Breast epithelium (tissue), 4 donors: ENCODE measurements around the gene CALR. TPM values are rescaled to one million over a fixed set of nuclear protein-coding genes. Genes with fewer than 3 reads are reported as not detected.
"Not testable (repeated sequence)": the region's sequence is repeated elsewhere in the genome, so short reads cannot be mapped to it uniquely, and the experiment has no call there.

Experiments
- DNase-seq, 2 donors: peaks; one replicate each; pipeline ENCODE4 v3.0.0-alpha.2; 2019; ENCODE audit warnings: low spot score in 2 of 2
- H3K27ac ChIP-seq, 2 donors: fragments of 200-600 bp; sonication (generic) in 1 of 2; one replicate each; pipeline ENCODE4 v1.5.1; 2016 to 2019; ENCODE audit warnings: mild to moderate bottlenecking in 1 of 2
- H3K27me3 ChIP-seq, 2 donors: fragments of 200-600 bp; sonication (generic) in 1 of 2; one replicate each; pipeline versions ENCODE4 v1.5.1 to v1.6.0; 2017 to 2019; ENCODE audit warnings: control low read depth in 1 of 2, mild to moderate bottlenecking in 1 of 2
- H3K36me3 ChIP-seq: fragments of 200-600 bp; one replicate; pipeline ENCODE4 v1.5.1; 2019
- H3K4me1 ChIP-seq, 2 donors: fragments of 200-600 bp; sonication (generic); one replicate each; pipeline ENCODE4 v1.5.1; 2016 to 2019; ENCODE audit warnings: control low read depth in 1 of 2
- H3K4me3 ChIP-seq, 3 donors: fragments of 200-600 bp; sonication (generic); 1 replicate in 2 of 3; 2 replicates in 1 of 3; pipeline ENCODE4 v1.5.1; 2016 to 2019; ENCODE audit warnings: mild to moderate bottlenecking in 3 of 3, moderate library complexity in 2 of 3
- H3K9me3 ChIP-seq, 2 donors: fragments of 200-600 bp; sonication (generic) in 1 of 2; one replicate each; pipeline ENCODE4 v1.5.1; 2016 to 2019; ENCODE audit warnings: control low read depth in 1 of 2
- CTCF ChIP-seq, 3 donors: fragments of 450-650 bp; IDR thresholded peaks; one replicate each; pipeline ENCODE4 v1.5.1; 2016 to 2017; ENCODE audit warnings: antibody characterized with exemption in 3 of 3, mild to moderate bottlenecking in 3 of 3, moderate library complexity in 3 of 3
- POLR2A ChIP-seq: fragments of 450-650 bp; IDR thresholded peaks from one replicate; pipeline ENCODE4 v1.6.1; 2016; ENCODE audit warnings: antibody characterized with exemption, mild to moderate bottlenecking, moderate library complexity
- POLR2AphosphoS5 ChIP-seq, 3 donors: sonication (generic); formaldehyde crosslinking; IDR thresholded peaks; one replicate each; pipeline ENCODE4 v1.6.1; 2017; ENCODE audit warnings: antibody characterized with exemption in 3 of 3
- intact Hi-C: fragments of 100-400 bp; cut with DNase I; formaldehyde crosslinking; loops from one replicate; pipeline ENCODE4 v1.15.1; 2023; ENCODE audit warnings: low total_unique reads
- total RNA-seq, 3 donors: library from RNA; depleted of rRNA; stranded (reverse); fragments of >200 nt; gene quantifications; one replicate each; pipeline ENCODE4 v1.1.0, GENCODE V29; 2016

Gene CALR
- total RNA-seq, 3 donors from 2014 or later: 301 to 410 (median 305) TPM

GRCh38 chr19:12970070-12970820 is 31.8 kb downstream of the CALR start:
- Histone ChIP-seq H3K36me3 (no peaks in the 10 kb centered on the region), H3K27me3 (no peaks in the 10 kb centered on the region), H3K27ac (no peak overlapping the region), H3K9me3 (no peaks in the 10 kb centered on the region), H3K4me1 (no peaks in the 10 kb centered on the region), H3K4me3 (no peak overlapping the region)
- intact Hi-C loops: no loop called here
- no peak for DNase-seq
- TF ChIP-seq POLR2A (no peak), CTCF (IDR thresholded peaks at IDR 0.05) (no peak), POLR2AphosphoS5 (IDR thresholded peaks at IDR 0.05) (no peak)

- no peaks in the 10 kb centered on the region for H3K4me1 ChIP-seq
These were observed 34.8 kb downstream of the CALR start for GRCh38 chr19:12973236-12973635.

GRCh38 chr19:12974301-12975220 is 36.2 kb downstream of the CALR start:
- Histone ChIP-seq H3K4me3 (no peak overlapping the region), H3K27ac (peak overlapping the region in 1 of 2 donors; percentile 9), H3K36me3 (no peaks in the 10 kb centered on the region), H3K4me1 (no peaks in the 10 kb centered on the region), H3K9me3 (no peaks in the 10 kb centered on the region), H3K27me3 (no peaks in the 10 kb centered on the region)
- no peak for TF ChIP-seq POLR2AphosphoS5 (IDR thresholded peaks at IDR 0.05)
- no peak for TF ChIP-seq CTCF (IDR thresholded peaks at IDR 0.05)
- no peak for TF ChIP-seq POLR2A
- no peak for DNase-seq
- intact Hi-C loops: no loop called here

More at GRCh38 chr19:12973236-12973635, 34.8 kb downstream of the CALR start:
- no peaks in the 10 kb centered on the region for H3K27me3 ChIP-seq
- no peak overlapping the region for H3K4me3 ChIP-seq
- intact Hi-C loops: no loop called here
- no peak for DNase-seq
- H3K36me3 ChIP-seq: no peaks in the 10 kb centered on the region
- no peaks in the 10 kb centered on the region for H3K9me3 ChIP-seq
- no peak overlapping the region for H3K27ac ChIP-seq
- no peak for TF ChIP-seq CTCF (IDR thresholded peaks at IDR 0.05)
- no peak for TF ChIP-seq POLR2AphosphoS5 (IDR thresholded peaks at IDR 0.05)
- no peak for TF ChIP-seq POLR2A

DNA sequence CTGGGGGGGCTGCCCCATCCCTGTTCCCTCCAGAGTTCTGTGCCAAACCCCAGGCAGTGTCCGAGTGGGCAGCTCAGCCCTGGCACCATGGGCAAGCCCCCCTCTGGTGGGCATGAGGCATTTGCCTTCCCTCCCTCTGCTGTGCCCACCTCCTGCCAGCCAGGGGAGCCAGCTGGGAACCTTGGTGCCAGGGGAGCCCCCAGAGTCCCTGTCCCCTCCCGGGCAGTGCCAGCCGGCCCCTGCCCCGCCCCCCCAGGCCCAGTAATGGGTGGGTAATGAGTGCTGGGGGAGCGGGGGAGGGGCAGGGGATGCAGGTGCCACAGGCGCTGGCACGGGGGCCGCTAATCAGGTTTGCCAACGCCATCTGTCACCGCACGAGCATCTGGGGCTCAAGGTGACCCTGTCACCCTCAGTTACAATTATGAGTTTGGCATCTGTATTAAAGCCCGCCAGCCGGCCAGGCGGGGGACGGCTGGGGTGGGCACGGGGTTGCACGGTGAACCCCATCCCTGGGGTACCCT is 36.9 kb downstream of the CALR start:
- no peaks in the 10 kb centered on the region for H3K27me3 ChIP-seq
- no peaks in the 10 kb centered on the region for H3K4me1 ChIP-seq
- no peak overlapping the region for H3K4me3 ChIP-seq
- H3K27ac ChIP-seq: peak overlapping the region in 1 of 2 donors; percentile 9
- intact Hi-C loops: no loop called here
- TF ChIP-seq POLR2AphosphoS5 (IDR thresholded peaks at IDR 0.05) (no peak), CTCF (IDR thresholded peaks at IDR 0.05) (no peak), POLR2A (no peak)
- H3K9me3 ChIP-seq: no peaks in the 10 kb centered on the region
- no peak for DNase-seq
- H3K36me3 ChIP-seq: no peaks in the 10 kb centered on the region

DNA sequence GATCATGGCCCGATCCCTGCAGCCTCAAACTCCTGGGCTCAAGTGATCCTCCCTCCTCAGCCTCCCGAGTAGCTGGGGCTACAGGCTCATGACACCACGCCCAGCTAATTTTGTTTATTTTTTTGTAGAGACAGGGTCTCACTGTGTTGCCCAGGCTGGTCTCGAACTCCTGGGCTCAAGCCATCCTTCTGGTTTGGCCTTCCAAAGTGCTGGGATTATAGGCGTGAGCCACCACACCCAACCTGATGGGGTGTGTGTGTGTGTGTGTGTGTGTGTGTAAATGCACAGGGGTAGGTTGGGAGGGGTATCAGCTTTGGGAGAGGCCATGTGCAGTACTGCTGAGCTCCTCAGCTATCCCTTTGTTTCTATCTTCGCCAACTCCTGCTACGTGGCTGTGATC is 37.7 kb downstream of the CALR start:
- not testable (repeated sequence) for H3K4me1 ChIP-seq, H3K27me3 ChIP-seq, H3K36me3 ChIP-seq, DNase-seq, H3K27ac ChIP-seq, H3K4me3 ChIP-seq, H3K9me3 ChIP-seq
- intact Hi-C loops: loop anchor here (1.0 kb wide), 1 partner anchor 38 kb away; no protein-coding TSS in a partner anchor
